WTC11 (cell line): Measurements from ENCODE around the gene HRH1. TPM values are rescaled to one million over a fixed set of nuclear protein-coding genes. Genes with fewer than 3 reads are reported as not detected.

Experiments used
- ATAC-seq: fragments of 200-7000 bp; cut with Tn5 transposase; 2 replicates; pipeline ENCODE4 v1.10.0; 2021; ENCODE audit warnings: mild to moderate bottlenecking, moderate library complexity
- CTCF ChIA-PET: fragments of 300-600 bp; sonication (Branson Sonifier 250); formaldehyde crosslinking; loops from one replicate; lab custom pipeline; 2021; ENCODE audit warnings: antibody characterized with exemption; lab: Charles Lee
- POLR2A ChIA-PET: fragments of 350-600 bp; sonication (Branson Sonifier 250); formaldehyde crosslinking; loops from one replicate; lab custom pipeline; 2021; ENCODE audit warnings: antibody characterized with exemption; lab: Charles Lee
- DNase-seq: peaks from one replicate; pipeline ENCODE4 v3.0.0; 2021; ENCODE audit warnings: low spot score
- H3K27ac Mint-ChIP-seq: 2 replicates; pipeline ENCODE4 v1.8.0; 2021; ENCODE audit warnings: mixed read lengths
- H3K27me3 Mint-ChIP-seq: 2 replicates; pipeline ENCODE4 v1.8.0; 2021; ENCODE audit warnings: low read depth, mild to moderate bottlenecking, moderate library complexity, mixed read lengths
- H3K36me3 Mint-ChIP-seq: 2 replicates; pipeline ENCODE4 v1.8.0; 2021; ENCODE audit warnings: mixed read lengths
- H3K4me1 Mint-ChIP-seq: 2 replicates; pipeline ENCODE4 v1.8.0; 2022; ENCODE audit warnings: mixed read lengths
- H3K4me3 Mint-ChIP-seq: 2 replicates; pipeline ENCODE4 v1.8.0; 2021; ENCODE audit warnings: mild to moderate bottlenecking, moderate library complexity, mixed read lengths
- H3K9me3 Mint-ChIP-seq: 2 replicates; pipeline ENCODE4 v1.8.0; 2021; ENCODE audit warnings: mixed read lengths
- ARID4B ChIP-seq: sonication (generic); formaldehyde crosslinking; IDR thresholded peaks from 2 replicates; pipeline ENCODE4 v1.8.0; 2023; ENCODE audit warnings: missing genetic modification reagents, mild to moderate bottlenecking, borderline replicate concordance
- E2F5 ChIP-seq: sonication (generic); formaldehyde crosslinking; IDR thresholded peaks from 2 replicates; pipeline ENCODE4 v1.8.1; 2022; ENCODE audit warnings: mild to moderate bottlenecking, moderate library complexity, missing genetic modification reagents
- ERG ChIP-seq: fragments of 250-450 bp; sonication (Bioruptor Pico); IDR thresholded peaks from 2 replicates; pipeline ENCODE4 v1.8.0; 2021; ENCODE audit warnings: mild to moderate bottlenecking
- ESRRA ChIP-seq: sonication (generic); formaldehyde crosslinking; IDR thresholded peaks from 2 replicates; pipeline ENCODE4 v1.8.1; 2022; ENCODE audit warnings: mild to moderate bottlenecking, missing genetic modification reagents, borderline replicate concordance
- HMGA2 ChIP-seq: fragments of 250-450 bp; sonication (Bioruptor Pico); IDR thresholded peaks from 2 replicates; pipeline ENCODE4 v1.4.0; 2021; ENCODE audit warnings: mild to moderate bottlenecking, moderate library complexity
- NFATC4 ChIP-seq: fragments of 250-450 bp; sonication (Bioruptor Pico); IDR thresholded peaks from 2 replicates; pipeline ENCODE4 v1.9.0; 2021; ENCODE audit warnings: mild to moderate bottlenecking
- PRDM15 ChIP-seq: sonication (generic); formaldehyde crosslinking; IDR thresholded peaks from 2 replicates; pipeline ENCODE4 v1.8.0; 2022; ENCODE audit warnings: missing genetic modification reagents
- RELA ChIP-seq: sonication (generic); formaldehyde crosslinking; IDR thresholded peaks from 2 replicates; pipeline ENCODE4 v1.8.1; 2022; ENCODE audit warnings: missing genetic modification reagents, mild to moderate bottlenecking, borderline replicate concordance
- STAT6 ChIP-seq: sonication (generic); formaldehyde crosslinking; conservative IDR thresholded peaks from 2 replicates; pipeline ENCODE4 v1.8.1; 2023; ENCODE audit warnings: mild to moderate bottlenecking, low read depth, missing genetic modification reagents, moderate library complexity
- USF1 ChIP-seq: sonication (generic); formaldehyde crosslinking; IDR thresholded peaks from 2 replicates; pipeline ENCODE4 v1.8.0; 2022; ENCODE audit warnings: mild to moderate bottlenecking, missing genetic modification reagents
- ZNF121 ChIP-seq: sonication (generic); formaldehyde crosslinking; IDR thresholded peaks from 2 replicates; pipeline ENCODE4 v1.8.0; 2023; ENCODE audit warnings: missing genetic modification reagents
- ZNF281 ChIP-seq: sonication (generic); formaldehyde crosslinking; IDR thresholded peaks from 2 replicates; pipeline ENCODE4 v1.8.0; 2023; ENCODE audit warnings: mild to moderate bottlenecking, missing genetic modification reagents
- ZNF416 ChIP-seq: fragments of 250-450 bp; sonication (Bioruptor Pico); IDR thresholded peaks from 2 replicates; pipeline ENCODE4 v1.9.0; 2021; ENCODE audit warnings: mild to moderate bottlenecking, inconsistent platforms
- total RNA-seq: library from RNA; stranded (reverse); gene quantifications from 3 replicates; pipeline ENCODE4 v1.2.3, GENCODE V29; 2021

Gene HRH1
- total RNA-seq, 1 experiment from 2014 or later, result not detected

GRCh38 chr3:11146773-11147660, 7.3 kb upstream of the HRH1 start (continued):
- TF ChIP-seq PRDM15 (CRISPR knock-in tag), result no peak
- no peak for TF ChIP-seq E2F5 (CRISPR knock-in tag)
- TF ChIP-seq ARID4B (CRISPR knock-in tag), result no peak
- no peak for TF ChIP-seq STAT6
- TF ChIP-seq ERG (CRISPR knock-in tag), result no peak
- TF ChIP-seq ZNF281 (CRISPR knock-in tag), result no peak
- TF ChIP-seq ZNF416, result no peak

GRCh38 chr3:11150256-11150655, 4.0 kb upstream of the HRH1 start:
- ChIA-PET POLR2A (no interaction called here), CTCF (interaction anchor here (1.0 kb wide), 1 partner anchor 55 kb away, joined by 3 read pairs; no protein-coding TSS in a partner anchor)
- ATAC-seq, result no peak
- Mint-ChIP-seq H3K9me3 (peaks cover 5% of the 10 kb centered on the region), H3K36me3 (no peaks in the 10 kb centered on the region), H3K4me3 (no peak overlapping the region), H3K27me3 (peaks cover 54% of the 10 kb centered on the region), H3K4me1 (peaks cover 9% of the 10 kb centered on the region), H3K27ac (no peak overlapping the region)
- no peak for DNase-seq
- TF ChIP-seq RELA (no peak), ZNF281 (CRISPR knock-in tag) (no peak), ESRRA (no peak), HMGA2 (CRISPR knock-in tag) (no peak), ZNF121 (CRISPR knock-in tag) (no peak), NFATC4 (no peak), USF1 (CRISPR knock-in tag) (no peak)
